ENCODE data around the gene ARPP21.

GRCh38 chr3:35737080-35737479 is 97.8 kb downstream of the ARPP21 start:
- no peak for TF ChIP-seq CTCF (IDR thresholded peaks at IDR 0.05; ENCODE audit: low read depth, low read length, poor library complexity, severe bottlenecking)
- no peak for TF ChIP-seq EZH2phosphoT487 (IDR thresholded peaks at IDR 0.05; ENCODE audit: borderline replicate concordance, low read length)

Data from DOHH2 (cell line).